ENCODE data around the gene CENPV. TPM values are rescaled to one million over a fixed set of nuclear protein-coding genes. Genes with fewer than 3 reads are reported as not detected.
"Not testable (repeated sequence)": the region's sequence is repeated elsewhere in the genome, so short reads cannot be mapped to it uniquely, and the experiment has no call there.

The CENPV gene
- total and polyA plus RNA-seq, 10 donors: 5.1 to 24.5 (median 10.8) TPM

DNA sequence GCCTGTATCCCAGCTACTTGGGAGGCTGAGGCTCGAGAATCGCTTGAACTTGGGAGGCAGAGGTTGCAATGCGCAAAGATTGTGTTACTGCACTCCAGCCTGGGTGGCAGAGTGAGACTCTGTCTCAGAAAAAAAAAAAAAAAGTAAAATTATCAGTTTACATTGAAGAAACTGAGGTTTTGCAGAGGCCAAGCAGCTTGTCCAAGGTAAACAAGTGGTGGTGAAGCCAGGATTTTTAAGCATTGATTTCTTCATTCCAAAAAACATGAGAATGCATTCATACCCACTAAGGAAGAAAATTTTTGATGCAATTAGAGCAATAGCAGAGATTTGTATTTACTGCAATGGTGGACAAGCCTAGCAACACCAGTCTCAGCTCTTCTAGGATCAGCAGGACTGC lies 52.7 kb downstream of the CENPV start:
- TF ChIP-seq CTCF (IDR thresholded peaks at IDR 0.05 in 8 of 11, conservative IDR thresholded peaks at IDR 0.05 in 3 of 11): no peak
- TF ChIP-seq POLR2A (IDR thresholded peaks at IDR 0.05): no peak
- no peak for TF ChIP-seq POLR2AphosphoS5 (IDR thresholded peaks at IDR 0.05)
- 93 to 100% (median 99%) methylated on average over 3 of the region's 3 CpGs for WGBS, 5 donors
- no peak overlapping the region for H3K4me3 ChIP-seq
- no peaks in the 10 kb centered on the region for H3K27me3 ChIP-seq (replicated peaks in 1 of 7)
- DNase-seq: no peak
- peaks cover 0 to 55% (median 8%) of the 10 kb centered on the region in 6 donors for H3K36me3 ChIP-seq
- no peaks in the 10 kb centered on the region for H3K9me3 ChIP-seq
- intact Hi-C loops (cut with DNase I; ENCODE audit: low total_unique reads): no loop called here
- no peak overlapping the region for H3K27ac ChIP-seq
- H3K4me1 ChIP-seq: peaks cover 0 to 5% (median 0%) of the 10 kb centered on the region in 6 donors

DNA sequence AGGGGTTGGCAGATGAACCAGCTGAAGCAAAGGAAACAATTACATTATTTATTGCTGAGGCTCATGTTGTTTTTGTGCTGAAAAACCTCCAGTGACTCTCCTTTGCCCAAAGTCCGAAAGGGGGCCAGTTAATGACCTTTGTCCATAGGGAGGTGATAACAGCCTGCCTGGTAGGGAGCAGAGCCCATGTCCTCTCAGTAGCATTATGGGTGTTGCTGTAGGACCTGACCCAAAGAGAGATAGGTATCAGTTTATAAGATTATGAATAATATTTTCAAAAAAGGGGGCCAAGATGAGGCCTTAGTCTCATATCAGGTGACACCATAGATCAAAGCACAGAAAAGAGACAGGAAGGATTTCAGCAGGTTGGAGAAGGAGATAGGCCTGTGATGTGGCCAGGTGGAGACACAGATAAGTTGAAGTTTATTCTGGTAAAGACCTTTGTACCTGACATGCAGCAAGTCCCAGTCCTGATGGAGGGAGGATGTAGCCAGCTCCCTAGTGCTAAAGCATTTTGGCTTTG lies 55.1 kb downstream of the CENPV start:
- Histone ChIP-seq H3K4me3 (no peak overlapping the region), H3K4me1 (no peaks in the 10 kb centered on the region), H3K27ac (no peak overlapping the region), H3K36me3 (peaks cover 0 to 37% (median 8%) of the 10 kb centered on the region in 6 donors), H3K9me3 (no peaks in the 10 kb centered on the region), H3K27me3 (replicated peaks in 1 of 7) (no peaks in the 10 kb centered on the region)
- intact Hi-C loops (cut with DNase I; ENCODE audit: low total_unique reads): no loop called here
- 96 to 100% (median 97%) methylated on average over 1 of the region's 1 CpG for WGBS, 5 donors
- no peak for TF ChIP-seq POLR2AphosphoS5 (IDR thresholded peaks at IDR 0.05)
- no peak for TF ChIP-seq CTCF (IDR thresholded peaks at IDR 0.05 in 8 of 11, conservative IDR thresholded peaks at IDR 0.05 in 3 of 11)
- no peak for TF ChIP-seq POLR2A (IDR thresholded peaks at IDR 0.05)
- DNase-seq: no peak

- peaks cover 0 to 31% (median 7%) of the 10 kb centered on the region in 6 donors for H3K36me3 ChIP-seq
- no peak for DNase-seq
- H3K9me3 ChIP-seq: no peaks in the 10 kb centered on the region
- H3K27me3 ChIP-seq (replicated peaks in 1 of 7): no peaks in the 10 kb centered on the region
- no peaks in the 10 kb centered on the region for H3K4me1 ChIP-seq
- intact Hi-C loops (cut with DNase I; ENCODE audit: low total_unique reads): no loop called here
- no peak overlapping the region for H3K27ac ChIP-seq
- TF ChIP-seq CTCF (IDR thresholded peaks at IDR 0.05 in 8 of 11, conservative IDR thresholded peaks at IDR 0.05 in 3 of 11) (no peak), POLR2A (IDR thresholded peaks at IDR 0.05) (no peak), POLR2AphosphoS5 (IDR thresholded peaks at IDR 0.05) (no peak)
- no peak overlapping the region for H3K4me3 ChIP-seq
- WGBS, 5 donors: 90 to 94% (median 92%) methylated on average over 11 of the region's 11 CpGs
Measured at GRCh38 chr17:16297367-16298139, 55.7 kb downstream of the CENPV start.

GRCh38 chr17:16296072-16296471 lies 57.2 kb downstream of the CENPV start:
- H3K4me3 ChIP-seq; intact Hi-C loops (cut with DNase I; ENCODE audit: low total_unique reads); H3K27me3 ChIP-seq (replicated peaks in 1 of 7); H3K4me1 ChIP-seq; H3K9me3 ChIP-seq; H3K27ac ChIP-seq; DNase-seq: not testable (repeated sequence)
- 87 to 93% (median 89%) methylated on average over 3 of the region's 3 CpGs for WGBS, 5 donors
- H3K36me3 ChIP-seq: peaks cover 0 to 16% (median 0%) of the 10 kb centered on the region in 6 donors
